Measurements from ENCODE around the gene ALG8. TPM values are rescaled to one million over a fixed set of nuclear protein-coding genes. Genes with fewer than 3 reads are reported as not detected.

The ALG8 gene
- polyA plus RNA-seq, 1 donor (not counting 4 experiments of a cell fraction or from before 2014, with no cell fraction given), result 71.8 TPM

DNA sequence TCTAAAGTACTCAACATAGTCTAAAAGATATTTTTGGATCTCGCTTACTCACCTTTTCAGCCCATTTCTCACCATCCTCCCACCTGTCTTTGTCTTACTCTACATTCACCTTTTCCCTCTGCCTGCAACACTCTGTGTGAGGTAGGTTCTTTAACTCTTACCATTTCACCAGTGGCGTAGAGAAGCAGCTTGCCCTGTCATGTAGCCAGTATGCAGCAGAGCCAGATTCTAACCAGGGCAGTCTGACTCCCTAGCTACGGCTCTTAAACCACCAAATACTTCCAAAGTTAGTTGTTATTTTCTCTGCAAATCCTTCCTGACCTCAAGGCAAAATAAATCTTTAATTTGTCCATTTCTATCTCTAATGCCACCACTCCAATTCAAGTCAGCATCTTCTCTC, 7.5 kb downstream of the ALG8 start:
- FAIRE-seq (no peak), DNase-seq (ENCODE audit: low read depth, low spot score) (no peak)
- Histone ChIP-seq H3K4me2 (ENCODE audit: control insufficient read depth, extremely low read depth, insufficient read depth, low read depth, low read length) (no peak overlapping the region), H4K20me1 (ENCODE audit: control insufficient read depth, extremely low read depth, insufficient read depth, low read length) (no peaks in the 10 kb centered on the region), H3K27me3 (ENCODE audit: control insufficient read depth, extremely low read depth, insufficient read depth, low read length) (no peaks in the 10 kb centered on the region), H3K27ac (ENCODE audit: control insufficient read depth, insufficient read depth, low read length) (no peak overlapping the region), H3K79me2 (ENCODE audit: control insufficient read depth, insufficient read depth, low read length) (peaks cover 10% of the 10 kb centered on the region), H3K4me1 (ENCODE audit: control insufficient read depth, extremely low read depth, insufficient read depth, low read length) (peaks cover 3% of the 10 kb centered on the region), H2AFZ (ENCODE audit: control insufficient read depth, low read length) (no peak overlapping the region), H3K36me3 (ENCODE audit: control insufficient read depth in 2 of 2, extremely low read depth in 1 of 2, insufficient read depth in 2 of 2, low read length in 2 of 2) (no peaks in the 10 kb centered on the region), H3K9me1 (ENCODE audit: control insufficient read depth, extremely low read depth, insufficient read depth, low read length) (no peaks in the 10 kb centered on the region), H3K9ac (ENCODE audit: control insufficient read depth, extremely low read depth, insufficient read depth, low read length) (no peak overlapping the region), H3K4me3 (ENCODE audit: control insufficient read depth in 2 of 3, extremely low read depth in 1 of 3, insufficient read depth in 2 of 3, low read depth in 1 of 3, low read length in 3 of 3) (no peak overlapping the region), H3K9me3 (ENCODE audit: control insufficient read depth, low read depth, low read length) (no peaks in the 10 kb centered on the region)
- no peak for TF ChIP-seq EZH2 (IDR thresholded peaks at IDR 0.05; ENCODE audit: low read length)
- TF ChIP-seq, protein P1, sequence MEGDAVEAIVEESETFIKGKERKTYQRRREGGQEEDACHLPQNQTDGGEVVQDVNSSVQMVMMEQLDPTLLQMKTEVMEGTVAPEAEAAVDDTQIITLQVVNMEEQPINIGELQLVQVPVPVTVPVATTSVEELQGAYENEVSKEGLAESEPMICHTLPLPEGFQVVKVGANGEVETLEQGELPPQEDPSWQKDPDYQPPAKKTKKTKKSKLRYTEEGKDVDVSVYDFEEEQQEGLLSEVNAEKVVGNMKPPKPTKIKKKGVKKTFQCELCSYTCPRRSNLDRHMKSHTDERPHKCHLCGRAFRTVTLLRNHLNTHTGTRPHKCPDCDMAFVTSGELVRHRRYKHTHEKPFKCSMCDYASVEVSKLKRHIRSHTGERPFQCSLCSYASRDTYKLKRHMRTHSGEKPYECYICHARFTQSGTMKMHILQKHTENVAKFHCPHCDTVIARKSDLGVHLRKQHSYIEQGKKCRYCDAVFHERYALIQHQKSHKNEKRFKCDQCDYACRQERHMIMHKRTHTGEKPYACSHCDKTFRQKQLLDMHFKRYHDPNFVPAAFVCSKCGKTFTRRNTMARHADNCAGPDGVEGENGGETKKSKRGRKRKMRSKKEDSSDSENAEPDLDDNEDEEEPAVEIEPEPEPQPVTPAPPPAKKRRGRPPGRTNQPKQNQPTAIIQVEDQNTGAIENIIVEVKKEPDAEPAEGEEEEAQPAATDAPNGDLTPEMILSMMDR (optimal IDR thresholded peaks at IDR 0.05 in 1 of 3, IDR thresholded peaks at IDR 0.05 in 1 of 3, conservative IDR thresholded peaks at IDR 0.05 in 1 of 3; ENCODE audit: extremely low read depth in 1 of 3, insufficient read depth in 2 of 3, low read length in 3 of 3), result no peak
- dilution Hi-C loops (cut with MboI; ENCODE audit: extremely low pct_ligation_motif_present, low sequenced_read_pairs), result no loop called here

DNA sequence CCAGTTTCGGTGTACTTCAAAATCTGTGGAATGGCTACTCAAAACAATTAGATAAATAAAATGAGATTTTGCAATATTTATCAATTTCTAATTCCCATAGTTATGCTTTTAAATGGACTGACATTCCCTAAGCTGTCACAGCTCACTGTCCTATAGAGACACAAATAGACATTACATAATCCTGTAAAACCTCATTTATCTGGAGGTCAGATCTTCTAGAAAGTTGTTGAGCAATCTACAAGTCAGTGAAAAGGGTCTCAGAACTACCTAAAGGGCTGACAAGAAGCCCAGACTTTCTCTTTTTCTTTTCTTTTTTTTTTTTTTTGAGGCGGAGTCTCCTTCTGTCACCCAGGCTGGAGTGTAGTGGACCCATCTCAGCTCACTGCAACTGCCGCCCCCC, 12.0 kb downstream of the ALG8 start:
- FAIRE-seq, result no peak

More for the DNA sequence above, 12.0 kb downstream of the ALG8 start:
- no peaks in the 10 kb centered on the region for H3K9me3 ChIP-seq (ENCODE audit: control insufficient read depth, low read depth, low read length)
- no peak overlapping the region for H3K9ac ChIP-seq (ENCODE audit: control insufficient read depth, extremely low read depth, insufficient read depth, low read length)
- no peaks in the 10 kb centered on the region for H3K79me2 ChIP-seq (ENCODE audit: control insufficient read depth, insufficient read depth, low read length)
- no peak overlapping the region for H3K27ac ChIP-seq (ENCODE audit: control insufficient read depth, insufficient read depth, low read length)
- H2AFZ ChIP-seq (ENCODE audit: control insufficient read depth, low read length), result no peak overlapping the region
- no peak overlapping the region for H3K4me3 ChIP-seq (ENCODE audit: control insufficient read depth in 2 of 3, extremely low read depth in 1 of 3, insufficient read depth in 2 of 3, low read depth in 1 of 3, low read length in 3 of 3)
- no peak for TF ChIP-seq EZH2 (IDR thresholded peaks at IDR 0.05; ENCODE audit: low read length)
- TF ChIP-seq, protein P1 (optimal IDR thresholded peaks at IDR 0.05 in 1 of 3, IDR thresholded peaks at IDR 0.05 in 1 of 3, conservative IDR thresholded peaks at IDR 0.05 in 1 of 3; ENCODE audit: extremely low read depth in 1 of 3, insufficient read depth in 2 of 3, low read length in 3 of 3), result no peak
- peaks cover 1 to 4% of the 10 kb centered on the region in 2 experiments for H3K36me3 ChIP-seq (ENCODE audit: control insufficient read depth in 2 of 2, extremely low read depth in 1 of 2, insufficient read depth in 2 of 2, low read length in 2 of 2)
- H3K4me2 ChIP-seq (ENCODE audit: control insufficient read depth, extremely low read depth, insufficient read depth, low read depth, low read length), result no peak overlapping the region
- no peaks in the 10 kb centered on the region for H4K20me1 ChIP-seq (ENCODE audit: control insufficient read depth, extremely low read depth, insufficient read depth, low read length)
- dilution Hi-C loops (cut with MboI; ENCODE audit: extremely low pct_ligation_motif_present, low sequenced_read_pairs), result no loop called here
- H3K27me3 ChIP-seq (ENCODE audit: control insufficient read depth, extremely low read depth, insufficient read depth, low read length), result no peaks in the 10 kb centered on the region
- no peak for DNase-seq (ENCODE audit: low read depth, low spot score)
- no peaks in the 10 kb centered on the region for H3K9me1 ChIP-seq (ENCODE audit: control insufficient read depth, extremely low read depth, insufficient read depth, low read length)
- peaks cover 2% of the 10 kb centered on the region for H3K4me1 ChIP-seq (ENCODE audit: control insufficient read depth, extremely low read depth, insufficient read depth, low read length)

Data from keratinocyte (primary cell).